CD4-positive, CD25-positive, alpha-beta regulatory T cell (primary cell): ENCODE measurements around the gene HECTD4. TPM values are rescaled to one million over a fixed set of nuclear protein-coding genes. Genes with fewer than 3 reads are reported as not detected.
"Not testable (repeated sequence)": the region's sequence is repeated elsewhere in the genome, so short reads cannot be mapped to it uniquely, and the experiment has no call there.

ENCODE experiments used
- ATAC-seq, 2 donors: fragments of 150-1000 bp; cut with Tn5 transposase; one replicate each; pipeline ENCODE4 v1.10.0; 2021; ENCODE audit warnings: low read depth in 2 of 2, moderate number of reproducible peaks in 2 of 2, moderate library complexity in 1 of 2
- DNase-seq, 3 donors: peaks; one replicate each; pipeline versions ENCODE4 v3.0.0 to v3.0.0-alpha.2; 2012 to 2022; ENCODE audit warnings: mixed read lengths in 1 of 3
- H3K27ac ChIP-seq: one replicate; pipeline ENCODE4 v1.7.0; 2013; ENCODE audit warnings: mild to moderate bottlenecking, low read length; ENCODE audit not compliant: insufficient read depth, poor library complexity, severe bottlenecking
- H3K27me3 ChIP-seq: one replicate; pipeline ENCODE4 v1.7.0; 2013; ENCODE audit warnings: low read length; ENCODE audit not compliant: control insufficient read depth, insufficient read depth
- H3K36me3 ChIP-seq: one replicate; pipeline ENCODE4 v1.7.0; 2013; ENCODE audit warnings: mild to moderate bottlenecking, low read length, moderate library complexity; ENCODE audit not compliant: control insufficient read depth, insufficient read depth
- H3K4me1 ChIP-seq: 2 replicates; pipeline ENCODE4 v1.7.0; 2013; ENCODE audit warnings: mild to moderate bottlenecking, low read length; ENCODE audit not compliant: insufficient read depth, control insufficient read depth, poor library complexity, severe bottlenecking
- H3K4me3 ChIP-seq: one replicate; pipeline ENCODE4 v1.7.0; 2013; ENCODE audit warnings: low read depth, mild to moderate bottlenecking, low read length, moderate library complexity
- H3K9me3 ChIP-seq, 2 experiments: 1 replicate in 1 of 2; 2 replicates in 1 of 2; pipeline ENCODE4 v1.7.0; 2013; ENCODE audit warnings: low read length in 2 of 2, mild to moderate bottlenecking in 1 of 2, moderate library complexity in 1 of 2; ENCODE audit not compliant: control insufficient read depth in 2 of 2
- H3K27ac Mint-ChIP-seq, 3 donors: one replicate each; pipeline ENCODE4 v1.8.0; 2020 to 2022; ENCODE audit warnings: mild to moderate bottlenecking in 3 of 3, mixed read lengths in 3 of 3, moderate library complexity in 2 of 3
- H3K27me3 Mint-ChIP-seq: one replicate; pipeline ENCODE4 v1.8.0; 2022; ENCODE audit warnings: mild to moderate bottlenecking, mixed read lengths
- H3K36me3 Mint-ChIP-seq: one replicate; pipeline ENCODE4 v1.8.0; 2020; ENCODE audit warnings: mixed read lengths
- H3K4me1 Mint-ChIP-seq, 4 donors: one replicate each; pipeline ENCODE4 v1.8.0; 2020 to 2022; ENCODE audit warnings: mixed read lengths in 4 of 4, mild to moderate bottlenecking in 1 of 4
- H3K4me3 Mint-ChIP-seq, 4 donors: one replicate each; pipeline ENCODE4 v1.8.0; 2020 to 2022; ENCODE audit warnings: mild to moderate bottlenecking in 4 of 4, mixed read lengths in 4 of 4, moderate library complexity in 3 of 4
- H3K9me3 Mint-ChIP-seq, 7 donors: one replicate each; pipeline ENCODE4 v1.8.0; 2020 to 2022; ENCODE audit warnings: mixed read lengths in 7 of 7, mild to moderate bottlenecking in 3 of 7, moderate library complexity in 2 of 7
- polyA plus RNA-seq, 4 donors: library from polyadenylated mRNA; unstranded; fragments of 300-500 nt; fragmentation: Illumina TruSeq; gene quantifications; one replicate each; pipeline ENCODE4 v1.2.3, GENCODE V29; 2021
- total RNA-seq: library from RNA; stranded (reverse); gene quantifications from one replicate; pipeline ENCODE4 v1.2.3, GENCODE V29; 2022

Gene HECTD4
- total and polyA plus RNA-seq, 5 donors from 2014 or later, result 2.1 to 59.3 (median 2.7) TPM

- Histone ChIP-seq H3K27ac (no peak overlapping the region), H3K4me1 (peaks cover 4% of the 10 kb centered on the region), H3K9me3 (no peaks in the 10 kb centered on the region), H3K27me3 (no peaks in the 10 kb centered on the region), H3K4me3 (no peak overlapping the region), H3K36me3 (no peaks in the 10 kb centered on the region)
- Mint-ChIP-seq H3K4me1 (peaks cover 15 to 54% (median 35%) of the 10 kb centered on the region in 4 donors), H3K4me3 (no peak overlapping the region), H3K9me3 (peaks cover 0 to 1% (median 0%) of the 10 kb centered on the region in 7 donors), H3K27ac (no peak overlapping the region), H3K27me3 (no peaks in the 10 kb centered on the region), H3K36me3 (no peaks in the 10 kb centered on the region)
- DNase-seq (no peak), ATAC-seq (no peak)
Observed at GRCh38 chr12:112350593-112351592, 31.3 kb downstream of the HECTD4 start.

GRCh38 chr12:112349431-112349830 is 32.8 kb downstream of the HECTD4 start:
- H3K4me3 ChIP-seq, result no peak overlapping the region
- H3K36me3 ChIP-seq, result no peaks in the 10 kb centered on the region
- H3K9me3 ChIP-seq, result no peaks in the 10 kb centered on the region
- no peak overlapping the region for H3K27ac ChIP-seq
- H3K27ac Mint-ChIP-seq, result no peak overlapping the region
- H3K9me3 Mint-ChIP-seq, result peaks cover 0 to 1% (median 0%) of the 10 kb centered on the region in 7 donors
- ATAC-seq (no peak), DNase-seq (no peak)
- no peaks in the 10 kb centered on the region for H3K27me3 ChIP-seq
- peaks cover 4% of the 10 kb centered on the region for H3K4me1 ChIP-seq
- peaks cover 3% of the 10 kb centered on the region for H3K36me3 Mint-ChIP-seq
- H3K4me3 Mint-ChIP-seq, result no peak overlapping the region
- peaks cover 14 to 49% (median 43%) of the 10 kb centered on the region in 4 donors for H3K4me1 Mint-ChIP-seq
- no peaks in the 10 kb centered on the region for H3K27me3 Mint-ChIP-seq

- peaks cover 13 to 53% (median 44%) of the 10 kb centered on the region in 4 donors for H3K4me1 Mint-ChIP-seq
- H3K4me1 ChIP-seq, H3K36me3 ChIP-seq: not testable (repeated sequence)
Observed at GRCh38 chr12:112348926-112349325, 33.3 kb downstream of the HECTD4 start.

GRCh38 chr12:112347581-112347982 is 34.6 kb downstream of the HECTD4 start:
- H3K27me3 ChIP-seq, result no peaks in the 10 kb centered on the region
- no peak overlapping the region for H3K4me3 Mint-ChIP-seq
- no peak for ATAC-seq
- peaks cover 15 to 54% (median 42%) of the 10 kb centered on the region in 4 donors for H3K4me1 Mint-ChIP-seq
- no peaks in the 10 kb centered on the region for H3K27me3 Mint-ChIP-seq
- peaks cover 0 to 1% (median 0%) of the 10 kb centered on the region in 7 donors for H3K9me3 Mint-ChIP-seq
- no peaks in the 10 kb centered on the region for H3K9me3 ChIP-seq
- H3K27ac Mint-ChIP-seq, result no peak overlapping the region
- H3K36me3 ChIP-seq, result no peaks in the 10 kb centered on the region
- peaks cover 3% of the 10 kb centered on the region for H3K36me3 Mint-ChIP-seq
- no peaks in the 10 kb centered on the region for H3K4me1 ChIP-seq
- no peak for DNase-seq
- no peak overlapping the region for H3K4me3 ChIP-seq
- no peak overlapping the region for H3K27ac ChIP-seq

More at GRCh38 chr12:112348926-112349325, 33.3 kb downstream of the HECTD4 start:
- H3K27ac Mint-ChIP-seq, H3K36me3 Mint-ChIP-seq, ATAC-seq, DNase-seq, H3K9me3 Mint-ChIP-seq, H3K4me3 Mint-ChIP-seq, H3K27me3 ChIP-seq, H3K4me3 ChIP-seq, H3K9me3 ChIP-seq, H3K27ac ChIP-seq, H3K27me3 Mint-ChIP-seq: not testable (repeated sequence)

GRCh38 chr12:112346194-112346593 is 36.0 kb downstream of the HECTD4 start:
- no peaks in the 10 kb centered on the region for H3K27me3 Mint-ChIP-seq
- Histone ChIP-seq H3K36me3 (no peaks in the 10 kb centered on the region), H3K9me3 (no peaks in the 10 kb centered on the region), H3K4me1 (no peaks in the 10 kb centered on the region), H3K27me3 (no peaks in the 10 kb centered on the region), H3K4me3 (no peak overlapping the region), H3K27ac (no peak overlapping the region)
- no peak for ATAC-seq
- H3K36me3 Mint-ChIP-seq, result peaks cover 3% of the 10 kb centered on the region
- DNase-seq, result no peak
- no peak overlapping the region for H3K4me3 Mint-ChIP-seq
- peaks cover 7 to 50% (median 42%) of the 10 kb centered on the region in 4 donors for H3K4me1 Mint-ChIP-seq
- H3K9me3 Mint-ChIP-seq, result peaks cover 0 to 1% (median 0%) of the 10 kb centered on the region in 7 donors
- H3K27ac Mint-ChIP-seq, result peak overlapping the region in 1 of 3 donors; percentile 1

GRCh38 chr12:112344220-112344619 is 38.0 kb downstream of the HECTD4 start:
- Mint-ChIP-seq H3K27ac (peak overlapping the region in 2 of 3 donors; percentile 35 to 45), H3K4me1 (peaks cover 10 to 47% (median 42%) of the 10 kb centered on the region in 4 donors)

GRCh38 chr12:112342587-112342986 is 39.6 kb downstream of the HECTD4 start:
- no peaks in the 10 kb centered on the region for H3K27me3 ChIP-seq
- peaks cover 0 to 1% (median 0%) of the 10 kb centered on the region in 7 donors for H3K9me3 Mint-ChIP-seq
- DNase-seq (no peak), ATAC-seq (no peak)
- H3K27ac ChIP-seq, result no peak overlapping the region
- no peak overlapping the region for H3K4me3 Mint-ChIP-seq
- H3K9me3 ChIP-seq, result no peaks in the 10 kb centered on the region
- no peaks in the 10 kb centered on the region for H3K27me3 Mint-ChIP-seq
- H3K27ac Mint-ChIP-seq, result no peak overlapping the region
- no peaks in the 10 kb centered on the region for H3K36me3 ChIP-seq
- peaks cover 3% of the 10 kb centered on the region for H3K36me3 Mint-ChIP-seq
- H3K4me1 ChIP-seq, result no peaks in the 10 kb centered on the region
- H3K4me1 Mint-ChIP-seq, result peaks cover 12 to 48% (median 40%) of the 10 kb centered on the region in 4 donors
- H3K4me3 ChIP-seq, result no peak overlapping the region

More at GRCh38 chr12:112344220-112344619, 38.0 kb downstream of the HECTD4 start:
- peaks cover 0 to 1% (median 0%) of the 10 kb centered on the region in 7 donors for H3K9me3 Mint-ChIP-seq
- no peak for DNase-seq
- no peaks in the 10 kb centered on the region for H3K27me3 ChIP-seq
- H3K36me3 Mint-ChIP-seq, result peaks cover 3% of the 10 kb centered on the region
- no peaks in the 10 kb centered on the region for H3K27me3 Mint-ChIP-seq
- no peaks in the 10 kb centered on the region for H3K4me1 ChIP-seq
- no peak overlapping the region for H3K4me3 ChIP-seq
- no peak for ATAC-seq
- no peaks in the 10 kb centered on the region for H3K9me3 ChIP-seq
- H3K36me3 ChIP-seq, result no peaks in the 10 kb centered on the region
- no peak overlapping the region for H3K4me3 Mint-ChIP-seq
- H3K27ac ChIP-seq, result no peak overlapping the region
